ENCODE measurements around the gene PABPC5. TPM values are rescaled to one million over a fixed set of nuclear protein-coding genes. Genes with fewer than 3 reads are reported as not detected.

The PABPC5 gene
- 1 to 10 TPM; 3.3 to 6.3 (median 4.7) TPM for total RNA-seq
- polyA plus RNA-seq = under 1 TPM in 2 of 3 donors, not detected in 1; 0.58 to 0.60 TPM

GRCh38 chrX:91434351-91435168 lies at the start of gene PABPC5:
TSS of gene PABPC5 (plus strand) at chrX:91434839. CDS start at chrX:91435578, 739 bp downstream.
- TF ChIP-seq EP300 (IDR thresholded peaks at IDR 0.05) (no peak), POLR2AphosphoS5 (IDR thresholded peaks at IDR 0.05) (peak; percentile 83 to 93 (median 90)), POLR2A (IDR thresholded peaks at IDR 0.05) (peak; percentile 18 to 64)
- TF ChIP-seq, protein P1, sequence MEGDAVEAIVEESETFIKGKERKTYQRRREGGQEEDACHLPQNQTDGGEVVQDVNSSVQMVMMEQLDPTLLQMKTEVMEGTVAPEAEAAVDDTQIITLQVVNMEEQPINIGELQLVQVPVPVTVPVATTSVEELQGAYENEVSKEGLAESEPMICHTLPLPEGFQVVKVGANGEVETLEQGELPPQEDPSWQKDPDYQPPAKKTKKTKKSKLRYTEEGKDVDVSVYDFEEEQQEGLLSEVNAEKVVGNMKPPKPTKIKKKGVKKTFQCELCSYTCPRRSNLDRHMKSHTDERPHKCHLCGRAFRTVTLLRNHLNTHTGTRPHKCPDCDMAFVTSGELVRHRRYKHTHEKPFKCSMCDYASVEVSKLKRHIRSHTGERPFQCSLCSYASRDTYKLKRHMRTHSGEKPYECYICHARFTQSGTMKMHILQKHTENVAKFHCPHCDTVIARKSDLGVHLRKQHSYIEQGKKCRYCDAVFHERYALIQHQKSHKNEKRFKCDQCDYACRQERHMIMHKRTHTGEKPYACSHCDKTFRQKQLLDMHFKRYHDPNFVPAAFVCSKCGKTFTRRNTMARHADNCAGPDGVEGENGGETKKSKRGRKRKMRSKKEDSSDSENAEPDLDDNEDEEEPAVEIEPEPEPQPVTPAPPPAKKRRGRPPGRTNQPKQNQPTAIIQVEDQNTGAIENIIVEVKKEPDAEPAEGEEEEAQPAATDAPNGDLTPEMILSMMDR (IDR thresholded peaks at IDR 0.05) = peak in 1 of 4 experiments; percentile 11
- no peaks in the 10 kb centered on the region for H3K27me3 ChIP-seq
- H3K36me3 ChIP-seq = no peaks in the 10 kb centered on the region
- intact Hi-C loops (cut with DNase I) = no loop called here
- peak within 1 kb of the TSS; percentile 29 to 52 (median 50) for H3K4me3 ChIP-seq
- H3K27ac ChIP-seq = peak within 1 kb of the TSS; percentile 78 to 86 (median 82)
- H3K9me3 ChIP-seq = no peaks in the 10 kb centered on the region
- WGBS, 2 donors = 10 to 39% methylated on average over 48 of the region's 48 CpGs
- peaks cover 0 to 9% (median 2%) of the 10 kb centered on the region in 4 donors for H3K4me1 ChIP-seq
- DNase-seq = peak; percentile 93

DNA sequence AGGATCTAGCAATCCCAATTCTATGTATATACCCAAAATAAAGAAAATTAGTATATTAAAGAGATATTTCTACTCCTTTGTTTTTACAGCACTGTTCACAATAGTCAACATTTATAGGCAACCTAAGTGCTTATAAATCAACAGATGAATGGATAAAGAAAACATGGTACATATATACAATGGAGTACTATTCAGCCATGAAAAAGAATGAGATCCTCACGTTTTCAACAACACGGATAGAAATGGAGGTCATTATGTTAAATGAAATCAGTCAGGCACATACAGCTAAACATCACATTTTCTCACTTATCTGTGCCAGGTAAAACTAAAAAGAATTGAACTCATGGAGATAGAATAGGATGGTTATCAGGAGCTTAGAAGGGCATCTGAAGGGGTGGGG lies 45.6 kb upstream of the PABPC5 start:
- no peaks in the 10 kb centered on the region for H3K27me3 ChIP-seq
- 83 to 94% methylated on average over 2 of the region's 2 CpGs for WGBS, 2 donors
- no peak overlapping the region for H3K27ac ChIP-seq
- H3K36me3 ChIP-seq = no peaks in the 10 kb centered on the region
- intact Hi-C loops (cut with DNase I) = no loop called here
- no peaks in the 10 kb centered on the region for H3K9me3 ChIP-seq
- TF ChIP-seq POLR2AphosphoS5 (IDR thresholded peaks at IDR 0.05) = no peak
- TF ChIP-seq, protein P1 (IDR thresholded peaks at IDR 0.05) = no peak
- no peak for TF ChIP-seq EP300 (IDR thresholded peaks at IDR 0.05)
- no peak for TF ChIP-seq POLR2A (IDR thresholded peaks at IDR 0.05)
- H3K4me3 ChIP-seq = no peak overlapping the region
- no peak for DNase-seq
- H3K4me1 ChIP-seq = no peaks in the 10 kb centered on the region

GRCh38 chrX:91414713-91415112 lies 19.9 kb upstream of the PABPC5 start:
- H3K36me3 ChIP-seq = no peaks in the 10 kb centered on the region
- intact Hi-C loops (cut with DNase I) = no loop called here
- H3K9me3 ChIP-seq = no peaks in the 10 kb centered on the region
- DNase-seq = no peak
- no peak for TF ChIP-seq EP300 (IDR thresholded peaks at IDR 0.05)
- no peak for TF ChIP-seq POLR2AphosphoS5 (IDR thresholded peaks at IDR 0.05)
- TF ChIP-seq, protein P1 (IDR thresholded peaks at IDR 0.05) = peak in 2 of 4 experiments; percentile 24 to 39
- no peak for TF ChIP-seq POLR2A (IDR thresholded peaks at IDR 0.05)
- no peak overlapping the region for H3K4me3 ChIP-seq
- H3K4me1 ChIP-seq = no peaks in the 10 kb centered on the region
- H3K27ac ChIP-seq = no peak overlapping the region
- H3K27me3 ChIP-seq = no peaks in the 10 kb centered on the region
- WGBS, 2 donors = 33 to 35% methylated on average over 6 of the region's 6 CpGs

DNA sequence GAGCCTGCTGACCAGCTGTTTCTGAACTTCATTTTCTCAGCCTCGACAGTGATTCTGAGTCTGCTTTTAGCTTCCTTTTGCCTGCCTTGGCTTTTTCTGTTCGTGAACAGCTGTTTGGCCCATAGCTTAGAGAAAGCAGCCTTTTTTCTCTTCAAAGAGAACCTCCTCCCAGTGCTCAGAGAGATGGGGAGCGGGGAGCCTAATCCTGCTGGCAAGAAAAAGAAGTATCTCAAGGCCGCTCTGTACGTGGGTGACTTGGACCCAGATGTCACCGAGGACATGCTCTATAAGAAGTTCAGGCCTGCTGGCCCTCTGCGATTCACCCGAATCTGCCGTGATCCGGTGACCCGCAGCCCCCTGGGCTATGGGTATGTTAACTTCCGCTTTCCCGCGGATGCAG lies 756 bp downstream of the PABPC5 start:
- WGBS, 2 donors = 61 to 66% methylated on average over 14 of the region's 14 CpGs
- H3K27ac ChIP-seq = peak overlapping the region; percentile 78 to 86 (median 82)
- peaks cover 0 to 9% (median 2%) of the 10 kb centered on the region in 4 donors for H3K4me1 ChIP-seq
- H3K9me3 ChIP-seq = no peaks in the 10 kb centered on the region
- no peaks in the 10 kb centered on the region for H3K36me3 ChIP-seq
- peak overlapping the region; percentile 29 to 52 (median 50) for H3K4me3 ChIP-seq
- DNase-seq = no peak
- H3K27me3 ChIP-seq = no peaks in the 10 kb centered on the region
- no peak for TF ChIP-seq POLR2AphosphoS5 (IDR thresholded peaks at IDR 0.05)
- no peak for TF ChIP-seq EP300 (IDR thresholded peaks at IDR 0.05)
- TF ChIP-seq, protein P1 (IDR thresholded peaks at IDR 0.05) = no peak
- no peak for TF ChIP-seq POLR2A (IDR thresholded peaks at IDR 0.05)
- intact Hi-C loops (cut with DNase I) = no loop called here

Small RNA genes within 50 kb of the gene (small RNA-seq; reads per million reads assigned to genes)
- 0 reads per million in 3 donors for gene AL662874.1

Data from sigmoid colon (tissue), 7 donors.